Activated CD4-positive, alpha-beta T cell treated with anti-CD3 and anti-CD28 coated beads for 4 hours (primary cell): ENCODE measurements around the gene SVIP.

ENCODE experiments used
- DNase-seq, 2 donors: peaks; one replicate each; pipeline ENCODE4 v3.0.0-alpha.2; 2020

SVIP gene

DNA sequence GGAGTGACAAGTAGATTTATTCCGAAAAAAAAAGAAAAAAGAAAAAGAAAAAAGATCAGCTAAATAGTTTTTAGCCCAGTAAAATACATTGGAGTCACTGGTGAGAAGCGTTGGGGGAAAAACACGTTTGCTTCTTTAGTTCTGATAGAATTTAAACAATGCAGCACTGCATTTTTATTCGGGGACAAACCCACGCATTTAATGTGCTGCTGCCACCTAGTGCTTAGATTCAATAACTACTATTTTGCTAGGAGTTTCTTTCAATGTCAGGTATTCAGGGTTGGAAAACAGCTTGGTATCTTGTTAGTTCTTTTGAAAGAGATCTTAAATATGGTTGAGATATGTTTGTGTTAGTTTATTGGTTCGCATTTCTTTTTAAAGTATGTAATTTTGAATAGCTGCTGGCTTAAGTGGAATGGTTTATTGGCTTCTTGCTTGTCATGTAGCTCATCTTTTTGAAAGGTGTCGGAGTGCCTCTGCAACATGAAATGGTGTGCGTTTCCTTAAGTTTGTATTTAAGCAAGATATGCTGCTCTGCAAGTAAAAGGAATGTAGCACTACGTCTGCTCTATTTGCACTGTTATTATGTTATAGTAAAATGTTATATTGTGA, 41.9 kb downstream of the SVIP start:
- peak; percentile 19 to 26 for DNase-seq

DNA sequence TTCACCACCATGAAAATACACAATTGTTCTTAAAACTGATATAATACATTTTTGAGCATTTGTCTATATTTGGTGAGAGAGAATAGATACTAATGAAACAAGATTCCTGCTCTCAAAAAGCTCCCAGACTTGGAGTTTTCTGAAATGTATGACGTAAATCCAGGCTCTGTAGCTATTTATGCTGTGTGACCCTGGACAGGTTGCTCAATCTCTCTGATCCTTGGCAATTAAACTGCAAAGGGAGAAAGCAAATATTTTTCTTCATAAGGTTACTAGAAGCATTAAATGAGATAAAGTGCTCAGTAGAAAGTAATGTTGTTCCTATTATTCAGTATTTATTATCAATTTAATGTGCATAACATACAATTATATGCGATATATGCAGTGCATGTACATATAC, 42.5 kb downstream of the SVIP start:
- DNase-seq = no peak

DNA sequence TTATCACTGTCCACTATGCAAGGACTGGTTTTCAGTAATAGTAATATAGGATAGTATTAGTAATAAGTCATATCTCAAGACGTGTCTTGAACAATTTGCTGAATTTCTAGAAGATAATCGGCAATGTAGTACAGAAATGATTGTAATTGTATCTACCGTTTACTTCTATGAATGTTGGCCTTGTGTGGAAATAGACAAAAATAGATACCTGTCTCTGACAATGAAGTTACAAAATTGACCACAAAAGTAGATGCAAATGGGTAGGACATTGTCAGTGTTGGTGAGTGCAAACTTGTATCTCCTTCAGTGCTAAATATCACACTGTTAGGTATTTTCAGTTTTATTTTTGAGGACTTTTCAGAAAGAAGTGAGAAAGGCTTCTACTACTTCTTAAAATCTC, 43.1 kb downstream of the SVIP start:
- DNase-seq = no peak

DNA sequence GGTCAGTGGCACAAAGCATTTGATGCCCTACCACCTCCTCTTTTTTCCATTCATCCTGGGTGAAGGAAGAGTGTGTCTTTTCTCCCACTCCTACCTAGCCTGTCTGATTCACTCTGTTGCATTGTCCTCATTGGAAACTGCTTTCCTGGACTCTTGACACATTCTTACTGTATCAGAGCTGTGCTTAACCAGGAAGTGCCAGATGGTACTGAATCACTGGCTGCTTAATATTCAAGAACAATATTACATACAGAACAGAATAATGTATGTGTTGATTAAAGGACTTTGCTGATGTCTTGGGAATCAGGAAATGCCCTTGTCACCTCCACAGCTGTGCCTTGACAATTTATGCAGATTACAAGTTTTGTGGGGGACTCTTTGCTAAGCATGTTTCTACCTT, 44.4 kb downstream of the SVIP start:
- no peak for DNase-seq

DNA sequence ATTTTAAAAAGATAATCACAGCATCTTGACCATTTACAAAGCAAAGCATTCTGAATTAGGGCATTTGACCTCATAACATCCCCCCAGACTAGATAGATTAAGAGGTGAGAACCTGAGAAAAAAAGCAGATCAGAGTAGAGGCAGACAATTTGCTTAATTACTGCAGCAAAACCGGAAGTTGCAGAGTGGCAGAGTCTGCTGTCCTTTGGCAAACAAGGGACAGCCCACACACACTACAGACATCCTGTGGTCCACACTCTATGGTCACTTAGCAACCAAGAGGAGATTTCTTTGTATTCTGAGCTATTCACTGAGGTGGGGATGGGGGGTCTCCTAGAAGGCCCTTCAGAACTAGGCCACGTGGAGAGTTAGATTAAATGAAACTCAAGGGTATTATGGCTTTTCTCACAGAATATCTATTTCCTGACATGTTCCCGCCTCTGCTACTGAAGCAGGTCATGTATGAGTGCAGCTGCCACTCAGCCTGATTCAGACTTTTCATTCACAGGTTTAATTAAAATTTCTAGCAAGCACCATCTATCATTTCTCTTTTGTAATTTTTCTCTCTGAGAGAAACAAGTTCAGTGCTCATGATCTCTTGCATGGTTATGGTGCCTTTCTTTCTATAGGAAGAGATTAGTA, 48.5 kb downstream of the SVIP start:
- no peak for DNase-seq

DNA sequence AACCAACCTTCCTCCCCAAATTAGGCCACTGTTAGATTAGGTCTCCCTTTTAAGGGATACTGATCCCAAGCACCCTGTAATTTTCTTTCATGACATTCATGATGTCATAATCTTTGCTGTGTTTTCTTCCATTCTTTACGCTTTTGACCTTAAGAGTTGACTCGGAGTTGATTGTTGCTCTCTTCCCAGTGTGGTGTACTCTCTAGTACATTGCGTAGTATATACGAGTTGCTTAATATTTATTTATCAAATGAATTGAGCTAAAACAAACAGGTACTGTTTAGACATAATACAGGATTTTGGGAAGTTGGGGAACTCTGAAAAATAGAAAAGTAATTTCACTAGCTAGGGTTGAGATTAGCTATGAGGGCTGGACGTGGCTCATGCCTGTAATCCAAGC, 49.8 kb downstream of the SVIP start:
- DNase-seq = no peak

DNA sequence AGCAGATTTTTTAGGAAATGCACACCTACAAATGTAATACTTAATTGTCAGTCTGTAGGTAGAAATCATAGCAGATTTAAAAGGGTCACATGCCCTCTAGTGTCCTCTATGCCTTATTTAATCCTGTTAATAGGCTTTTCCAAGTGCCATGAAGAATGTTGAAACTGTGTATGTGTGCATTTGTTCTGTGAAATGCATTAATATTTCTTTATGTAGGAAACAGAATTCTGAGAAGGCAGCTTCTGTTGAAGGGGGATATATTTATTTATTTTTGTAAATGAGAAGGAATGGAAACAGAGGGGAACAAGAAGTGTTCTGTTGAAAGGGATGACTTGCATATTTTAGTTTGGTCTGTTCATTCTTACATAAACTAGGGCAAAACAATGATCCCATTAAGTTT, 51.0 kb downstream of the SVIP start:
- no peak for DNase-seq

DNA sequence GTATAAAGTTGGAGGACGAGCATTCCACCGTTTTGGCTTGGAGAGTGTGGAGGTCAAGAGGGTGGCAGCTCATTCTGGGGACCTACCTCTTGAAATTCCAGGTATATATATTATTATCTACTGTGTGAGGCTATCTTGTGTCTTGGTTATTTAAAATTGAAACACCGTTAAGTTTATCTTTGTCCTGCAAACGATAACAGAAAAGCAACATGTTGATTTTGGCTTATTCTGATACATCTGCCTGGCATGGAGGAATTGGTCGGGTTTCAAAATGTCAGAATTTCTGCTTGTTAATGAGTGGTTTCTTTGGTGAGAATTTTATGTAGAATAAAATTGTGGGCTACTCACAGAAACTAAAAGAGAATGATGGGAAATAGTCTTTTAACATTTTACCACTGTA, 54.4 kb downstream of the SVIP start:
- DNase-seq = no peak

DNA sequence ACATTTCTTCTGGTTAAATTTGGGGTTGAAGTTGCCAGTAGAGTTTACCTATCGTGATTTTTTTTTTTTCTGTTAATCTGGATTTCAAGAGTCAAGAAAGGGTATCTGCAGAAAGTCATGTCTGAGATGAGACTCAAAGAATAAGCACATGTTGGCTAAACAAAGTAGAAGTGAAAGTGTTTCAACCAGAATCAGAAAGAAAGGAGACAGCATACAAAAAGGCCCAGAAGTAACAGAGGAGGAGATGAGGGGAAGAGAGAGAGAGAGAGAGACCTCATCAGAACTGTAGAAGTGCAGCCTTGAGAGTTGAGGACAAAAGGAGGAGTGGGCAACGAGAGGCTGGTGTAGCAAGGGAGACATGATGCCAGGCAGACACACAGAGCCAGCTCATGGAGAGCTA, 54.9 kb downstream of the SVIP start:
- DNase-seq = no peak

DNA sequence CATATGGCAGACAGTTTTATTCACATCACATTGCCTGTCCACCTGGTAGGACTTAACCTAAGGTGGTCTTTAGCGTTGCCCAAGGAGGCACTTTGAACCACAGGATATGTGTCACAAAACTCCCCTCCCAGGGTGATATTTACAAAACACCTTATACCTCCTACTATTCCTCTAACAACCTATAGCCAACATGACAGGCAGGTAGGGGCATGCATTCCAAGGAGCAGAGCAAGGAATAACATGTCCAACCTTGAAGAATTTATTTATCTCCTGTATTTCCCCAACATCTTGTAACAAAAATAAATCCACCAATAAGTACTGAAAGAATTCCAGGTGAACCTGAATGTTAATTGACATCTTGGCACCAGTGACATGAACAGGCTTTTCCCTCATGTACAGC, 60.5 kb downstream of the SVIP start:
- no peak for DNase-seq
